Esophagus squamous epithelium (tissue), 5 donors: ENCODE data around the gene CCSER1. TPM values are rescaled to one million over a fixed set of nuclear protein-coding genes. Genes with fewer than 3 reads are reported as not detected.
A peak's percentile ranks its signal among the peaks of the same experiment; 100 is the strongest.

ENCODE experiments used
- DNase-seq: peaks from one replicate; lab custom pipeline; 2025; lab: John Stamatoyannopoulos, UW
- H3K27ac ChIP-seq, 4 donors: fragments of 200-600 bp; sonication (generic); one replicate each; pipeline ENCODE4 v1.5.1; 2016 to 2019; ENCODE audit warnings: mild to moderate bottlenecking in 1 of 4
- H3K27me3 ChIP-seq, 4 donors: fragments of 200-600 bp; sonication (generic); 1 replicate in 3 of 4; 2 replicates in 1 of 4; pipeline versions ENCODE4 v1.5.1 to v1.6.0; 2017 to 2021; ENCODE audit warnings: antibody characterized with exemption in 1 of 4
- H3K36me3 ChIP-seq, 3 donors: fragments of 200-600 bp; sonication (generic); one replicate each; pipeline ENCODE4 v1.5.1; 2016 to 2019
- H3K4me1 ChIP-seq, 3 donors: fragments of 200-600 bp; sonication (generic); one replicate each; pipeline ENCODE4 v1.5.1; 2017 to 2019
- H3K4me3 ChIP-seq, 4 donors: fragments of 200-600 bp; sonication (generic); 1 replicate in 3 of 4; 2 replicates in 1 of 4; pipeline ENCODE4 v1.5.1; 2016 to 2019; ENCODE audit warnings: mild to moderate bottlenecking in 2 of 4, moderate library complexity in 1 of 4
- H3K9me3 ChIP-seq, 3 donors: fragments of 200-600 bp; sonication (generic); one replicate each; pipeline ENCODE4 v1.5.1; 2016 to 2019
- CTCF ChIP-seq, 6 experiments: fragments of 450-650 bp in 4 of 6; fragments of 200-600 bp in 2 of 6; sonication (generic) in 2 of 6; IDR thresholded peaks; one replicate each; pipeline ENCODE4 v1.5.1; 2016 to 2019; ENCODE audit warnings: antibody characterized with exemption in 6 of 6, mild to moderate bottlenecking in 4 of 6, moderate library complexity in 4 of 6
- POLR2A ChIP-seq, 4 donors: fragments of 450-650 bp; IDR thresholded peaks; one replicate each; pipeline ENCODE4 v1.6.1; 2017; ENCODE audit warnings: antibody characterized with exemption in 4 of 4, mild to moderate bottlenecking in 4 of 4, moderate library complexity in 3 of 4
- WGBS, 2 donors: methylation state at CpG; one replicate each; pipeline ENCODE4 v1.1.5; 2018; 5-methylcytosine and 5-hydroxymethylcytosine counted together
- intact Hi-C: fragments of 100-400 bp; cut with DNase I; formaldehyde crosslinking; loops from one replicate; pipeline ENCODE4 v1.15.0; 2022
- total RNA-seq, 4 donors: library from RNA; depleted of rRNA; stranded (reverse); fragments of >200 nt; gene quantifications; one replicate each; pipeline ENCODE4 v1.1.0, GENCODE V29; 2016
- donor health status: DM: yes; HTN: yes; CAD: no.

The CCSER1 gene
- total RNA-seq, result 10 to 100 TPM in 1 of 4 donors, 1 to 10 TPM in 3; 1.2 to 12.4 (median 2.2) TPM

GRCh38 chr4:90127223-90127705, at the start of gene CCSER1:
TSS of gene CCSER1 (plus strand) at chr4:90127394.
- H3K9me3 ChIP-seq, result no peaks in the 10 kb centered on the region
- intact Hi-C loops, result no loop called here
- peak within 1 kb of the TSS; percentile 64 to 79 (median 75) for H3K27ac ChIP-seq
- peaks cover 0 to 46% (median 0%) of the 10 kb centered on the region in 4 donors for H3K27me3 ChIP-seq
- TF ChIP-seq CTCF (IDR thresholded peaks at IDR 0.05) (no peak), POLR2A (IDR thresholded peaks at IDR 0.05) (peak in 2 of 4 donors; percentile 88 to 93)
- no peaks in the 10 kb centered on the region for H3K36me3 ChIP-seq
- DNase-seq, result peak; percentile 25
- peak within 1 kb of the TSS; percentile 59 to 81 (median 68) for H3K4me3 ChIP-seq
- peaks cover 0 to 29% (median 2%) of the 10 kb centered on the region in 3 donors for H3K4me1 ChIP-seq
- WGBS, 2 donors, result 0% methylated on average over 12 to 29 of the region's 35 CpGs

GRCh38 chr4:90078440-90078839, 48.8 kb upstream of the CCSER1 start:
- Histone ChIP-seq H3K4me3 (no peak overlapping the region), H3K4me1 (no peaks in the 10 kb centered on the region), H3K27ac (no peak overlapping the region), H3K9me3 (no peaks in the 10 kb centered on the region), H3K36me3 (no peaks in the 10 kb centered on the region), H3K27me3 (no peaks in the 10 kb centered on the region)
- TF ChIP-seq CTCF (IDR thresholded peaks at IDR 0.05) (no peak), POLR2A (IDR thresholded peaks at IDR 0.05) (no peak)
- intact Hi-C loops, result no loop called here
- DNase-seq, result no peak

GRCh38 chr4:90080116-90080515, 47.1 kb upstream of the CCSER1 start:
- DNase-seq, result no peak
- H3K9me3 ChIP-seq, result no peaks in the 10 kb centered on the region
- no peak overlapping the region for H3K27ac ChIP-seq
- no peaks in the 10 kb centered on the region for H3K36me3 ChIP-seq
- no peaks in the 10 kb centered on the region for H3K4me1 ChIP-seq
- intact Hi-C loops, result no loop called here
- H3K4me3 ChIP-seq, result no peak overlapping the region
- TF ChIP-seq CTCF (IDR thresholded peaks at IDR 0.05) (no peak), POLR2A (IDR thresholded peaks at IDR 0.05) (no peak)
- WGBS, 2 donors, result 69 to 71% methylated on average over 2 of the region's 2 CpGs
- no peaks in the 10 kb centered on the region for H3K27me3 ChIP-seq

- no peaks in the 10 kb centered on the region for H3K36me3 ChIP-seq
- WGBS, 2 donors, result 77 to 78% methylated on average over 6 to 7 of the region's 8 CpGs
- no peak overlapping the region for H3K4me3 ChIP-seq
- H3K9me3 ChIP-seq, result no peaks in the 10 kb centered on the region
- H3K27me3 ChIP-seq, result no peaks in the 10 kb centered on the region
- no peak overlapping the region for H3K27ac ChIP-seq
- DNase-seq, result no peak
- H3K4me1 ChIP-seq, result no peaks in the 10 kb centered on the region
- no peak for TF ChIP-seq POLR2A (IDR thresholded peaks at IDR 0.05)
- TF ChIP-seq CTCF (IDR thresholded peaks at IDR 0.05), result no peak
- intact Hi-C loops, result no loop called here
These were observed 45.6 kb upstream of the CCSER1 start for GRCh38 chr4:90081432-90082144.

- Histone ChIP-seq H3K9me3 (no peaks in the 10 kb centered on the region), H3K4me1 (no peaks in the 10 kb centered on the region)
- TF ChIP-seq POLR2A (IDR thresholded peaks at IDR 0.05), result no peak
- TF ChIP-seq CTCF (IDR thresholded peaks at IDR 0.05), result no peak
These were observed 44.7 kb upstream of the CCSER1 start for GRCh38 chr4:90082449-90082848.

More at GRCh38 chr4:90082449-90082848, 44.7 kb upstream of the CCSER1 start:
- Histone ChIP-seq H3K4me3 (no peak overlapping the region), H3K27me3 (no peaks in the 10 kb centered on the region), H3K27ac (no peak overlapping the region), H3K36me3 (no peaks in the 10 kb centered on the region)
- intact Hi-C loops, result no loop called here
- DNase-seq, result no peak
